Heart right ventricle (tissue), 16 donors: ENCODE results near the gene RFX7. TPM values are rescaled to one million over a fixed set of nuclear protein-coding genes. Genes with fewer than 3 reads are reported as not detected.
A peak's percentile ranks its signal among the peaks of the same experiment; 100 is the strongest.

Source experiments
- ATAC-seq, 8 donors: fragments of 200-7000 bp; cut with Tn5 transposase; one replicate each; pipeline ENCODE4 v1.9.1; 2020; ENCODE audit warnings: mild to moderate bottlenecking in 8 of 8, moderate library complexity in 8 of 8, moderate number of reproducible peaks in 1 of 8
- DNase-seq, 2 donors: peaks; one replicate each; pipeline ENCODE4 v3.0.0-alpha.2; 2020
- H3K27ac ChIP-seq, 10 donors: fragments of 200-600 bp; sonication (generic) in 2 of 10; one replicate each; pipeline versions ENCODE4 v1.5.0 to v1.8.0; 2020 to 2022; ENCODE audit warnings: mild to moderate bottlenecking in 3 of 10
- H3K27me3 ChIP-seq, 7 donors: fragments of 200-600 bp; one replicate each; pipeline ENCODE4 v1.8.0; 2021 to 2022; ENCODE audit warnings: mild to moderate bottlenecking in 2 of 7
- H3K36me3 ChIP-seq, 9 donors: fragments of 200-600 bp; sonication (generic) in 1 of 9; one replicate each; pipeline versions ENCODE4 v1.5.0 to v1.8.0; 2020 to 2022; ENCODE audit warnings: mild to moderate bottlenecking in 2 of 9
- H3K4me1 ChIP-seq, 9 donors: fragments of 200-600 bp; sonication (generic) in 1 of 9; one replicate each; pipeline versions ENCODE4 v1.5.0 to v1.8.0; 2020 to 2022; ENCODE audit warnings: mild to moderate bottlenecking in 4 of 9
- H3K4me3 ChIP-seq, 10 donors: fragments of 200-600 bp; sonication (generic) in 2 of 10; one replicate each; pipeline versions ENCODE4 v1.5.0 to v1.8.0; 2020 to 2022; ENCODE audit warnings: mild to moderate bottlenecking in 7 of 10, moderate library complexity in 2 of 10
- H3K9me3 ChIP-seq, 11 donors: fragments of 200-600 bp in 10 of 11; sonication (generic) in 2 of 11; one replicate each; pipeline versions ENCODE4 v1.5.0 to v1.8.0; 2013 to 2022; ENCODE audit warnings: mild to moderate bottlenecking in 2 of 11, control low read depth in 1 of 11, moderate library complexity in 1 of 11
- WGBS, 2 donors: extraction: QIAGEN DNeasy Blood & Tissue Kit; methylation state at CpG; one replicate each; pipeline ENCODE4 v1.1.7; 2013; ENCODE audit warnings: inconsistent platforms in 1 of 2; 5-methylcytosine and 5-hydroxymethylcytosine counted together
- intact Hi-C, 10 donors: fragments of 100-400 bp; cut with DNase I; formaldehyde crosslinking; loops; one replicate each; pipeline versions ENCODE4 v1.11.1 to v1.14.2; 2022
- polyA plus RNA-seq, 2 donors: library from polyadenylated mRNA; stranded (reverse); fragments of 200-250 nt; gene quantifications; one replicate each; pipeline ENCODE4 v1.2.3, GENCODE V29; 2013
- total RNA-seq, 10 donors: library from RNA; stranded (reverse); fragmentation: NEBNext Ultra II Directional in 3 of 10; extraction: Animal tissue kit (Norgen Biotek cat#: 25700) in 3 of 10; gene quantifications; one replicate each; pipeline versions ENCODE4 v1.2.1 to v1.2.4, GENCODE V29; 2021 to 2023
- TF ChIP-seq, protein P1 (sequence below), 9 donors: fragments of 200-600 bp; sonication (generic) in 2 of 9; IDR thresholded peaks; one replicate each; pipeline versions ENCODE4 v1.5.0 to v1.8.0; 2021 to 2022; ENCODE audit warnings: antibody characterized with exemption in 9 of 9, mild to moderate bottlenecking in 5 of 9, moderate library complexity in 1 of 9
- donor health status: Arrhythmogenic right ventricular cardiomyopathy.
- donor health status: ischemic (EF 13 %, LVEDD 7.1; RV severe dilation, severe dysfunction).
- donor health status: healthy with polysubstance abuse.
- donor health status: DM: no; HTN: yes; CAD: no.
- donor health status: DM: no; HTN: no; CAD: no.
- donor health status: ischemic (EF 25% LVEDD 6.9; RV normal size, moderate dysfunction).
- donor health status: ischemic (EF 25% LVEDD 5.7; RV mildly dilated, moderate dysfunction).
- donor health status: healthy.
- donor health status: DM: yes; HTN: yes; CAD: no.
- donor health status: Ischemic cardiomyopathy.
- donor health status: ischemic (EF 35%, LVEDD 5.7; RV mildly dilated, moderate dysfunction).
- donor health status: nonischemic (EF 11% LVEDD 7.7; RV severe dilation, severe dysfunction).
- donor health status: DM: yes; HTN: yes; CAD: no.
- donor health status: PGD.
- donor health status: ischemic (EF 29% LVEDD 5.4; RV normal size, mild dysfunction).
- donor health status: nonischemic (EF 23%, LVEDD 6.1; RV moderate dilation, normal function).

The RFX7 gene
- total and polyA plus RNA-seq, 12 donors: 0.83 to 14.2 (median 8.1) TPM

DNA sequence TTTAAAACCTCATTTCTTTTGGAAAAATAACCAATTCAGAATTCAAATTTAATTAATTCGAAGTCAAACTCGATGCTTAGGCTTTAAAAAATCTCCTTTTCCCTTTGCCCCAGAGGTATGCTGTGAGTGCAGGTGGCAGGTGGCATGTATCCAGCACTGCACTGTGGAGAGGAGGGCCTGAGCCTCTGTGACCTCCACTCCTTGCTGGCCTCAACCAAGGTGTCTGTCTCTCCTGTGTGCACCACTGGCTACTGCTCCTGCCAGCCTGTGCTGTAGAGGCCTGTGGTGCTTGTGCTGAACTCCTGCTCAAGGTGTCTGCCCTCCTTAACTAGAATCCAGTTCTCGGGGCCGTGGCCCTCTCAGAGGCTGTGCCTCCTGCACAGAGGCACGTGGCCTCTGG lies 194.1 kb downstream of the RFX7 start:
- no peak overlapping the region for H3K27ac ChIP-seq
- no peaks in the 10 kb centered on the region for H3K27me3 ChIP-seq
- no peaks in the 10 kb centered on the region for H3K4me1 ChIP-seq
- no peak for DNase-seq
- H3K9me3 ChIP-seq: peaks cover 0 to 6% (median 0%) of the 10 kb centered on the region in 11 donors
- H3K4me3 ChIP-seq: no peak overlapping the region
- no peaks in the 10 kb centered on the region for H3K36me3 ChIP-seq
- TF ChIP-seq, protein P1, sequence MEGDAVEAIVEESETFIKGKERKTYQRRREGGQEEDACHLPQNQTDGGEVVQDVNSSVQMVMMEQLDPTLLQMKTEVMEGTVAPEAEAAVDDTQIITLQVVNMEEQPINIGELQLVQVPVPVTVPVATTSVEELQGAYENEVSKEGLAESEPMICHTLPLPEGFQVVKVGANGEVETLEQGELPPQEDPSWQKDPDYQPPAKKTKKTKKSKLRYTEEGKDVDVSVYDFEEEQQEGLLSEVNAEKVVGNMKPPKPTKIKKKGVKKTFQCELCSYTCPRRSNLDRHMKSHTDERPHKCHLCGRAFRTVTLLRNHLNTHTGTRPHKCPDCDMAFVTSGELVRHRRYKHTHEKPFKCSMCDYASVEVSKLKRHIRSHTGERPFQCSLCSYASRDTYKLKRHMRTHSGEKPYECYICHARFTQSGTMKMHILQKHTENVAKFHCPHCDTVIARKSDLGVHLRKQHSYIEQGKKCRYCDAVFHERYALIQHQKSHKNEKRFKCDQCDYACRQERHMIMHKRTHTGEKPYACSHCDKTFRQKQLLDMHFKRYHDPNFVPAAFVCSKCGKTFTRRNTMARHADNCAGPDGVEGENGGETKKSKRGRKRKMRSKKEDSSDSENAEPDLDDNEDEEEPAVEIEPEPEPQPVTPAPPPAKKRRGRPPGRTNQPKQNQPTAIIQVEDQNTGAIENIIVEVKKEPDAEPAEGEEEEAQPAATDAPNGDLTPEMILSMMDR (IDR thresholded peaks at IDR 0.05): no peak
- ATAC-seq: no peak
- intact Hi-C loops: no loop called here
- 91% methylated on average over 5 of the region's 5 CpGs for WGBS, 2 donors

DNA sequence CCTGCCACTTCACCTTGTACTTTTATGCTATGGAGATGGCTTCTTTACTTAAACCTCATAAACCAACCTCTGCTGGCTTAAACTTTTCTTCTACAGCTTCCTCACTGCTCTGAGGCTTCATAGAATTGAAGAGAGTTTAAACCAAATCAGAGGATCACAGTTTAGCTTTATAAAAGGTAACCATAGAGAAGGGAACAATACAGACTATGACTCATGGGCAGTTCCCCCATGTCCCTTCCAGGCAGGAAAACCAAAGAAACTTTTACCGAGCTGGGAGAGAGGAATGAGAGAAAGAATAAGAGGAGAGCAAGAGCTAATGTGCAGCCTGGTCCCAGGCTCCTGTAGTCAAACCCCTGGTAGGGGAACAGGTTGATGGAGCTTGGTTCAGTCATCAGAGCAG lies 196.3 kb downstream of the RFX7 start:
- Histone ChIP-seq H3K27me3 (no peaks in the 10 kb centered on the region), H3K27ac (no peak overlapping the region), H3K4me1 (peaks cover 0 to 9% (median 0%) of the 10 kb centered on the region in 9 donors), H3K36me3 (no peaks in the 10 kb centered on the region), H3K9me3 (peaks cover 0 to 6% (median 0%) of the 10 kb centered on the region in 11 donors), H3K4me3 (no peak overlapping the region)
- 56 to 80% methylated on average over 1 of the region's 1 CpG for WGBS, 2 donors
- TF ChIP-seq, protein P1 (IDR thresholded peaks at IDR 0.05): no peak
- DNase-seq: no peak
- intact Hi-C loops: no loop called here
- ATAC-seq: no peak

DNA sequence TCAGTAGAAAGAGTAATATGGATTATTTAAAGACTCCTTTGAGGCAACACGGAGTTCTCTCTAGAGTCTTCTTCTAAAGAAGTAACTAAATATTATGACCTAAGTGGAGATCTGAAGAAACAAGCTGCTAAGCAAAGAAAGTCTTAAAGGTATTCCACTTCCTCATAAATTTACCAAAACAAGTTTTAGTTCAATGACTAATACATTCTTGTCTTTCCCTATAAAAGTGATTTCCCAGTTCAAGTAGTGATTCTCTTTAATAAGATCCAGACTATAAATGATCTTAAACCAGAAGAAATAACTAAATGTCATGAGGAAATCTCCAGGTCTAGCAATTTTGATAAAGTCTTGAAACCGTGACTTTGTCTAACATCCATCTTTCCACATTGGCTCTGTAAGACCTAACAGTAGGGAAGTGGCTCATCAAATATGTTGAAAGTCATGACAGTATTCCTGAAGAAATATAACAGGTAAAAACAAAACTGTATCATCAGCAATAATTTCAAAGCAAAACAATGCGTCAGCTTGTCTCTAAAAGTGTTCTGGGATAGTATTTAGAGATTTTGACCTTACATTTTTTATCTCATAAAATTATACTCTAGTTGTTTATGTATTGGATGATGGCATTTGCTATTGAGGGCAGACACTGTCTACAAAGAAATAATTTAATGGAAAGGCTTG lies 198.5 kb downstream of the RFX7 start:
- Histone ChIP-seq H3K27me3 (no peaks in the 10 kb centered on the region), H3K36me3 (no peaks in the 10 kb centered on the region), H3K9me3 (peaks cover 0 to 6% (median 0%) of the 10 kb centered on the region in 11 donors), H3K27ac (no peak overlapping the region), H3K4me1 (peaks cover 0 to 18% (median 8%) of the 10 kb centered on the region in 9 donors), H3K4me3 (no peak overlapping the region)
- TF ChIP-seq, protein P1 (IDR thresholded peaks at IDR 0.05): no peak
- DNase-seq (no peak), ATAC-seq (no peak)
- intact Hi-C loops: no loop called here
- 85 to 90% methylated on average over 3 of the region's 3 CpGs for WGBS, 2 donors

DNA sequence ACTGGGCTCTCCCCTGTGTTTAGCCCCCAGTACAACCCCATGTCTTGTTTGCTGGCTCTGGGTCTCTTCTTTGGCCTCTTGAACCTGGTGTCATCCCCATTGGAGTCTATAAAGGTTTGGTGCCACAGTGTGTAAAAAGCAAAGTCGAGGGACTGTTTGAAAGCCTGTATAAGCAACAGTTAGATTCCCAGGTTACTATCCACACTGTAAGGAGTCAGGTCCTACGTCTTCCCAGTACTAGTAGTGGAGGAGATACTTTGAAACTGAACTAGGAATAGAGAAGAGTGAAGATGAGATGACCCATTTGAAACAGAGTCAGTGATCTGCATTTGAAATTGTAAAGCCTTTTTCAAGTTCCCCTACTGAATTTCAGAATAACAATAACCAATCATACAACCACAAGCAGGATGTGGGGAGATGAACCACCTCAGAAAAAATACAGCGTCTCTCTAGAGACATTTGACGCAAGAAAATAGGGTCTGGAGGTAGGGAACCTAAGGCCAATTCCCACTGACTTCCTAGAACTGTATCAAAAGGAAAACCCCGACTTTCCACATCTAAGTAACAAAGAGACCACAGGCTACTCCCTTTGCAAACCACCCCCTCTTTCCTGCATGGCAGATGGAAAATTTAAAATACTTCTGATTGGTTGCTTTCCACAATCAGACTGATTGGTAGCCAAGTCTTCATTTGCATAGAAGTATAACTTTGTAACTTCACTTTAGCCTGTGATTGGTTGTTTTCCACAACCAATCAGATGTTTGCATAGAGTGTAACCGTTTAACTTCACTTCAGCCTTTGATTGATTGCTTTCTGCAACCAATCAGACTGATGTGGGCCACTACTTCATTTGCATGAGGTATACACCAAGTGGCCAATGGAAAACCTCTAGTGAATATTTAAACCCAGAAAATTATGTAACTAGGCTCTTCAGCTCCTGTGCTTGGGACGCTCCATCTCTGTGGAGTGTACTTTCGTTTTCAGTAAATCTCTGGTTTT lies 200.4 kb downstream of the RFX7 start:
- TF ChIP-seq, protein P1 (IDR thresholded peaks at IDR 0.05): no peak
- peak overlapping the region in 2 of 10 donors; percentile 11 to 20 for H3K4me3 ChIP-seq
- peaks cover 0 to 6% (median 0%) of the 10 kb centered on the region in 11 donors for H3K9me3 ChIP-seq
- peak in 1 of 2 donors; percentile 10 for DNase-seq
- peak in 7 of 8 donors; percentile 22 to 79 (median 63) for ATAC-seq
- H3K27ac ChIP-seq: peak overlapping the region in 6 of 10 donors; percentile 40 to 59 (median 54)
- peaks cover 0 to 20% (median 13%) of the 10 kb centered on the region in 9 donors for H3K4me1 ChIP-seq
- no peaks in the 10 kb centered on the region for H3K36me3 ChIP-seq
- intact Hi-C loops: loop anchor here in 2 of 10 donors (5.0 kb wide), 1 partner anchor 51 kb away; the partner anchor contains the start of gene NEDD4 (in 2 of the 2)
- H3K27me3 ChIP-seq: no peaks in the 10 kb centered on the region
- 69 to 75% methylated on average over 8 of the region's 8 CpGs for WGBS, 2 donors
